ENCODE measurements around the gene RSRP1.

GRCh38 chr1:25201006-25201405 lies 46.2 kb downstream of the RSRP1 start:
- TF ChIP-seq HOXB13 (CRISPR knock-in tag; IDR thresholded peaks at IDR 0.05; ENCODE audit: low read depth), result no peak
- no peak for TF ChIP-seq EP300 (IDR thresholded peaks at IDR 0.05)
- no peak for TF ChIP-seq KDM1A (IDR thresholded peaks at IDR 0.05; ENCODE audit: low read depth)
- TF ChIP-seq CTCF (IDR thresholded peaks at IDR 0.05), result no peak
- TF ChIP-seq CHD4 (IDR thresholded peaks at IDR 0.05; ENCODE audit: borderline replicate concordance), result no peak
- TF ChIP-seq TP53 (CRISPR knock-in tag; IDR thresholded peaks at IDR 0.05), result no peak
- TF ChIP-seq POLR2A (IDR thresholded peaks at IDR 0.05; ENCODE audit: low read length), result no peak
- TF ChIP-seq RFX5 (IDR thresholded peaks at IDR 0.05), result no peak
